ENCODE measurements around the gene ANAPC10. TPM values are rescaled to one million over a fixed set of nuclear protein-coding genes. Genes with fewer than 3 reads are reported as not detected.
"Not testable (repeated sequence)": the region's sequence is repeated elsewhere in the genome, so short reads cannot be mapped to it uniquely, and the experiment has no call there.

ANAPC10 gene
- 10 to 100 TPM; 28.3 to 42.5 TPM for total RNA-seq

- Mint-ChIP-seq H3K36me3 (peaks cover 41 to 44% of the 10 kb centered on the region in 2 donors), H3K27ac (peak within 1 kb of the TSS; percentile 96 to 99), H3K9me3 (peaks cover 0 to 8% of the 10 kb centered on the region in 2 donors)
- ATAC-seq (peak; percentile 83 to 96), DNase-seq (ENCODE audit: low spot score in 2 of 2) (peak; percentile 90 to 95)
These were observed at the start of gene ANAPC10, which contains the start of gene ABCE1 for GRCh38 chr4:145097821-145098674. Gene ANAPC10 (minus strand): TSS chr4:145098196. CDS start chr4:145096099, 2,097 bp downstream. Gene ABCE1 (plus strand): TSS chr4:145098311. CDS start chr4:145104413, 6,102 bp downstream.

DNA sequence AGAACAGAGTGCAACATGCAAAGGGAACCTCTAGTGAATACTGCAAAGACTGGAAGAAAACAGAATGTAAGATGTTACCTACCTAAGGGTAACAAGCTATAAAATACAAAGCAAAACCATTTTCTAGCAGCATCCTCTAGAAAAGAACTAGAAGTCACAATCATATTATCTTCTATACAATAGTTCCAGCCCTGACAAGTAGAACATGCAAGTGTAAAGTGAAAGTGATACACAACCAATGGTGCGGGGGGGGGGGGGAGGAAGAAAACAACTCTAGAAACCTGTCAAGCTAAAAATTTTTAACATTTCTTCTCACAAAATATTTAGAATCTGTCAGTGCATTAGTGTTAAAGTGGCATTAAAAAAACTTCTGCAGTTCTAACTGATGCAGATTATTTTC, 38.2 kb upstream of the ANAPC10 start:
- peaks cover 22 to 48% of the 10 kb centered on the region in 2 donors for H3K36me3 Mint-ChIP-seq
- not testable (repeated sequence) for DNase-seq (ENCODE audit: low spot score in 2 of 2); ATAC-seq

GRCh38 chr4:145132511-145133098, 34.6 kb upstream of the ANAPC10 start:
- Mint-ChIP-seq H3K27ac (peak overlapping the region; percentile 28 to 86), H3K36me3 (peaks cover 11 to 31% of the 10 kb centered on the region in 2 donors), H3K9me3 (no peaks in the 10 kb centered on the region)
- DNase-seq (ENCODE audit: low spot score in 2 of 2) (peak in 1 of 2 donors; percentile 31), ATAC-seq (peak; percentile 82 to 86)

More for the DNA sequence above, 38.2 kb upstream of the ANAPC10 start:
- not testable (repeated sequence) for H3K9me3 Mint-ChIP-seq, H3K27ac Mint-ChIP-seq

- Mint-ChIP-seq H3K27ac (peak overlapping the region in 1 of 2 donors; percentile 86), H3K36me3 (peaks cover 7 to 31% of the 10 kb centered on the region in 2 donors), H3K9me3 (no peaks in the 10 kb centered on the region)
- ATAC-seq (no peak), DNase-seq (ENCODE audit: low spot score in 2 of 2) (no peak)
These were observed 33.9 kb upstream of the ANAPC10 start for GRCh38 chr4:145131848-145132247.

- Mint-ChIP-seq H3K9me3 (no peaks in the 10 kb centered on the region), H3K36me3 (peaks cover 14 to 37% of the 10 kb centered on the region in 2 donors), H3K27ac (peak overlapping the region; percentile 79 to 82)
- DNase-seq (ENCODE audit: low spot score in 2 of 2) = no peak
- no peak for ATAC-seq
These were observed 32.9 kb upstream of the ANAPC10 start for GRCh38 chr4:145130788-145131399.

GRCh38 chr4:145130130-145130529, 32.1 kb upstream of the ANAPC10 start:
- ATAC-seq (no peak), DNase-seq (ENCODE audit: low spot score in 2 of 2) (no peak)
- Mint-ChIP-seq H3K36me3 (peaks cover 14 to 39% of the 10 kb centered on the region in 2 donors), H3K9me3 (no peaks in the 10 kb centered on the region), H3K27ac (peak overlapping the region in 1 of 2 donors; percentile 82)

- no peak for DNase-seq (ENCODE audit: low spot score in 2 of 2)
- Mint-ChIP-seq H3K9me3 (no peaks in the 10 kb centered on the region), H3K36me3 (peaks cover 14 to 39% of the 10 kb centered on the region in 2 donors), H3K27ac (peak overlapping the region; percentile 55 to 92)
- no peak for ATAC-seq
These were observed 27.4 kb upstream of the ANAPC10 start for GRCh38 chr4:145125396-145125795.

GRCh38 chr4:145108128-145108527, 10.1 kb upstream of the ANAPC10 start:
- no peaks in the 10 kb centered on the region for H3K9me3 Mint-ChIP-seq
- no peak for ATAC-seq
- DNase-seq (ENCODE audit: low spot score in 2 of 2) = no peak
- H3K36me3 Mint-ChIP-seq = peaks cover 9 to 27% of the 10 kb centered on the region in 2 donors
- no peak overlapping the region for H3K27ac Mint-ChIP-seq

- no peak overlapping the region for H3K27ac Mint-ChIP-seq
- ATAC-seq (no peak), DNase-seq (ENCODE audit: low spot score in 2 of 2) (no peak)
- peaks cover 0 to 17% of the 10 kb centered on the region in 2 donors for H3K36me3 Mint-ChIP-seq
- H3K9me3 Mint-ChIP-seq = no peaks in the 10 kb centered on the region
These were observed 9.1 kb upstream of the ANAPC10 start for GRCh38 chr4:145107126-145107525.

DNA sequence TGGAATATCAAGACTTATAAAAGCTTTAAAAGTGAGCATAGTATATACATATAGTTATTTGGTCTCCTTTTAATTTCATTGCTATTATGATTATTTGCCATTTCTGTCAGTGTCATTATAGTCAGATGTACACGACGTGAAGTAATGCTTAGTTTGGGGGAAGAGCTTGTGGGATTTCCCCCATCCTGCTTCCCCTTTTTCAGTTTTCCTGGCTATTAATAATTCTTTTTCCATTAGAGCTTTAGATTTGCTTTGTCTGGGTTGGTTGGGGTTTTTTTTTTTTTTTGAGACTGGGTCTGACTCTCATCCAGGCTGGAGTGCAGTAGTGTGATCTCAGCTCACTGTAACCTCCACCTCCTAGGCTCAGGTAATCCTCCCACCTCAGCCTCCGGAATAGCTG, 5.5 kb upstream of the ANAPC10 start:
- DNase-seq (ENCODE audit: low spot score in 2 of 2) (no peak), ATAC-seq (no peak)
- Mint-ChIP-seq H3K36me3 (peaks cover 9 to 14% of the 10 kb centered on the region in 2 donors), H3K9me3 (no peaks in the 10 kb centered on the region), H3K27ac (peak overlapping the region in 1 of 2 donors; percentile 58)

- ATAC-seq = no peak
- no peaks in the 10 kb centered on the region for H3K9me3 Mint-ChIP-seq
- H3K36me3 Mint-ChIP-seq = peaks cover 14 to 18% of the 10 kb centered on the region in 2 donors
- H3K27ac Mint-ChIP-seq = no peak overlapping the region
- DNase-seq (ENCODE audit: low spot score in 2 of 2) = no peak
These were observed 4.6 kb upstream of the ANAPC10 start for GRCh38 chr4:145102619-145103018.

GRCh38 chr4:145101091-145101490, 3.1 kb upstream of the ANAPC10 start:
- Mint-ChIP-seq H3K27ac (no peak overlapping the region), H3K9me3 (no peaks in the 10 kb centered on the region), H3K36me3 (peaks cover 14 to 21% of the 10 kb centered on the region in 2 donors)
- ATAC-seq = no peak
- DNase-seq (ENCODE audit: low spot score in 2 of 2) = no peak

DNA sequence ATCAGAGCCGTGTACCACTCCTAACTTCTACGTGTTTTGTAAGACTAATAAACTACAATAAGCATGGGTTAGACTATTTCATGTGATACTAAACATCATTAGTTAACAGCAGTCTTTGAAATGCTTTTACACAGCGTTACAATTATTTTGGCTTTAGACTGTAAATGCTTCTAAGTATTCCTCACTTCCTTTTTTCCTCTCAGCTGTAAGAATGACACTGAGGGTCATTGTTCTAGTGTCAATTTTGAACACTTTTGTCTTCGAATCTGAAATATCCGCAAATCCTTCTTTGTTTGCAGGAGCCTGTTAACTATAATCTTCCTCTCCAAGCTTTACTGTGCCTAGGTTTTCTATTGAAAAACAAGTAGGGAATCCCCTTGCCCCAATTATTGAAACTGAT, 1.7 kb upstream of the ANAPC10 start:
- Mint-ChIP-seq H3K9me3 (peaks cover 0 to 2% of the 10 kb centered on the region in 2 donors), H3K27ac (peak overlapping the region; percentile 91 to 99), H3K36me3 (peaks cover 25 to 29% of the 10 kb centered on the region in 2 donors)
- DNase-seq (ENCODE audit: low spot score in 2 of 2) (no peak), ATAC-seq (no peak)

GRCh38 chr4:145098675-145099037, 660 bp upstream of the ANAPC10 start:
- peaks cover 0 to 8% of the 10 kb centered on the region in 2 donors for H3K9me3 Mint-ChIP-seq
- DNase-seq (ENCODE audit: low spot score in 2 of 2) (peak; percentile 30 to 71), ATAC-seq (peak; percentile 47 to 72)
- peak overlapping the region; percentile 96 to 99 for H3K27ac Mint-ChIP-seq
- peaks cover 35 to 39% of the 10 kb centered on the region in 2 donors for H3K36me3 Mint-ChIP-seq

GRCh38 chr4:145097331-145097820, 620 bp downstream of the ANAPC10 start:
- peak; percentile 0 to 3 for ATAC-seq
- peaks cover 43 to 49% of the 10 kb centered on the region in 2 donors for H3K36me3 Mint-ChIP-seq
- H3K27ac Mint-ChIP-seq = peak overlapping the region; percentile 96 to 99
- no peak for DNase-seq (ENCODE audit: low spot score in 2 of 2)
- H3K9me3 Mint-ChIP-seq = peaks cover 0 to 8% of the 10 kb centered on the region in 2 donors

- ATAC-seq = no peak
- DNase-seq (ENCODE audit: low spot score in 2 of 2) = no peak
- peaks cover 0 to 10% of the 10 kb centered on the region in 2 donors for H3K9me3 Mint-ChIP-seq
- peaks cover 50 to 57% of the 10 kb centered on the region in 2 donors for H3K36me3 Mint-ChIP-seq
- H3K27ac Mint-ChIP-seq = no peak overlapping the region
These were observed 4.4 kb downstream of the ANAPC10 start for GRCh38 chr4:145093638-145094037.

Measured in activated naive CD4-positive, alpha-beta T cell treated with anti-CD3 and anti-CD28 coated beads, Interleukin-2, amount 50 U/mL, for 72 hours (primary cell).